Stimulated activated CD4-positive, alpha-beta T cell treated with anti-CD3 and anti-CD28 coated beads, TNF-alpha, amount 100 ng/mL, for 1 hour (primary cell): ENCODE measurements around the gene ZSWIM1.
"Not testable (repeated sequence)": the region's sequence is repeated elsewhere in the genome, so short reads cannot be mapped to it uniquely, and the experiment has no call there.

Experiments
- DNase-seq, 3 donors: peaks; one replicate each; pipeline ENCODE4 v3.0.0-alpha.2; 2020; ENCODE audit warnings: low read depth in 3 of 3, low spot score in 1 of 3

ZSWIM1 gene

DNA sequence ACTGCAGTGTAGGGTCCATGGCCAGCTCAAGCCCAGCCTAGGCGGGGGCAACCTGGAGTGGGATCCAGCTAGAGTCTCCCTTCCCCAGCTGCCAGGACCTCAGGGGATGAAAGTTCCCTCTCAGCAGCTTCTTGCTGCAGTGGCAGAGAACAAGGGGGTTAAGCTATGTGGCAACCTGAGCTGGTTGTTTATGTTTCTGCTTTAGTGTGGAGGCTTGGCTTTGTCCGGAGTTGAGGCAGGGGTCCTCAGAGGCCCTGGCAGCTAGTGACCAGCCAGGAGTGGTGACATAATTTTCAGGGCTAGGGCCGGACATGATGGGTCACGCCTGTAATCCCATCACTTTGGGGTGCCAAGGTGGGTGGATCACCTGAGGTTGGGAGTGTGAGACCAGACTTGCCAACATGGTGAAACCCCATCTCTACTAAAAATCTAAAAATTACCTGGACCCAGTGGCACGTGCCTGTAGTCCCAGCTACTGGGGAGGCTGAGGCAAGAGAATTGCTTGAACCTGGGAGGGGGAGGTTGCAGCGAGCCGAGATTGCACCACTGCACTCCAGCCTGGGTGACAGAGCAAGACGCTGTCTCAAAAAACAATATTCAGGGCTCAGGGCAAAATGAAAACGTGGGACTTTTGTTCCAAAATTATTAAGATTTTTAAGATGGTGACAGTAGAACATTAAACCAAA lies 44.9 kb downstream of the ZSWIM1 start:
- DNase-seq: no peak

DNA sequence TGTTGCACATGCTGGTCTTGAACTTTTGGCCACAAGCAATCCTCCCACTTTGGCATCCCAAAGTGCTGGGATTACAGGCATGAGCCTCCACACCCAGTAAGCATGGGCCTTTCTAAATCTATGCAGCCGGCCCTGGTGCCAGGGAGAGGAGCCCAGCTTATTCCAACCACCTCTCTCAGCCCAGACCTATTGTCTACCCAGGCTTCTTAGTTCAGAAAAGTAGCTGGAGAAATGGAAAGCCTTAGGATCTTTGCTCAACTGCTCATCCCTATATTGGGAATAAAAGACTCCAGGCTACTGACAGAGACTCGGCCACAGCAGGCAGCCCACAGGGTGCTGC lies 45.7 kb downstream of the ZSWIM1 start:
- no peak for DNase-seq

DNA sequence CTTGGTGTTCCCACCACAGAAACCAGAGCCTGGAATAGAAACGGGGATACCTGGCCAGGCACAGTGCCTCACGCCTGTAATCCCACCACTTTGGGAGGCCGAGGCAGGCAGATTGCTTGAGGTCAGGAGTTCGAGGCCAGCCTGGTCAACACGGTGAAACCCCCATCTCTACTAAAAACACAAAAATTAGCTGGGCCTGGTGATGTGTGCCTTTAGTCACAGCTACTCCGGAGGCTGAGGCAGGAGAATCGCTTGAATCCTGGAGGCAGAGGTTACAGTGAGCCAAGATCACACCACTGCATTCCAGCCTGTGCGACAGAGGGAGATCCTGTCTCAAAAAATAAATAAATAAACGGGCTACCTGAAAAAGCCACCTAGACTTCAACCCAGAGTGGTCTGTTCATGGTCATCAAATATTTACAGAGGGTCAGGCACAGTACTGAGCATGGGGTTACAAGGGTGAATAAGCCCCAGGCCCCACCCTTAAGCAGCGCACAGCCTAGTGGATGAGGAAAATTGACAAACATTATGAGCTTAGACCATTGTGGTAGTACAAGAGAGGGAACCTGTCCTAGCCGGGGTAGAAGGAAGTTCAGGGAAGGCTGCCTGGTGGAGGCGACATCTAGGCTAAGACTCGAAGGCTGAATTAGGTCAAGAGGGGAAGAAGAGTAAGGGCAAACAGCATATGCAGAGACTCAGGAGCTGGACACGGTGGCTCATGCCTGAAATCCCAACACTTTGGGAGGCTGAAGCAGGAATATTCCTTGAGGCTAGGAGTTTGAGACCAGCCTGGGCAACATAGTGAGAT lies 46.2 kb downstream of the ZSWIM1 start:
- DNase-seq: no peak

DNA sequence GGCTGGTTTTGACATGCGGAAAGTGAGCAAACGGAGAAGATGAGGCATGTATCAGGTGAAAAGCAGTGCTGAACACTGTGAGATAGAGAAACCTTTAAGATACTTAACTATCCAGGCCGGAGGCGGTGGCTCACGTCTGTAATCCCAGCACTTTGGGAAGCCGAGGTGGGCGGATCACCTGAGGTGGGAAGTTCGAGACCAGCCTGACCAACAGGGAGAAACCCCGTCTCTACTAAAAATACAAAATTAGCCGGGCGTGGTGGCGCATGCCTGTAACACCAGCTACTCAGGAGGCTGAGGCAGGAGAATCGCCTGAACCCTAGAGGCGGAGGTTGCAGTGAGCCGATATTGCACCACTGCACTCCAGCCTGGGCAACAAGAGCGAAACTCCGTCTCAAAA lies 50.7 kb downstream of the ZSWIM1 start:
- DNase-seq: not testable (repeated sequence)

DNA sequence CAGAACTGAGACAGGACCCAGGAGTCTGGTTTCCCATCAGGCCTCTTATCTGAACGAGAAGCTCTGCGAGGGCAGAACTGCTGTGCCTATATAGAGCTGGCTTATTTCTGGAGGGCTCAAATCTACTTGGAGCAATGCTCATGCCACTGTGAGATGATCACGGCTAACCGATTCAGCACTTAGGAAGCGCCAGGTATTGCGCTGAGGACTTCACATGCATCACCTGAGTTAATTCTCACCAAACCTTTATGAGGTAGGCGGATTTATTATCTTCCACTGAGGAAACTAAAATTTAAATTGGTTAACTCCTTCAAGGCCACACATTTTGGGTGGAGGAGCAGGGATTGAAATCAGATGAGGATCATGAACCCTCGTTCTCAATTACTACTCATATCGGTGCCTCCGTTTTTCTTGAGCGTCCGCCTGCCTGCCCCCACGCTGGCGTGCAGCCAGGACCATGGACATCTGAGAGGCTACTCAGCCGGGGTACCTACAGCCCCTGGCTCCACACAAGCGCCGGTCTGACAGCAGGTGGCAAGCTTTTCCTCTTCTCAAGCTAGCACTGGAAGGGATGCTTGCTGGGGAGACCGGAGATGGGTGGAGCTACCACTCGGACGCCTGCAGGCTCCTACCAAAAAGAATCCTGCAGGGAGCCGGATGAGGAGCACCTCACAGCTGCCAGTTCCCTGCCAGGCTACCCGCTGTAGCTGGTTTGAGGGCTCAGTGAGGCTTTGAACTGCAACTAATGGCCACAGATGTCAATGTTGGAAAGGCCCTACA lies 52.4 kb downstream of the ZSWIM1 start:
- DNase-seq: peak; percentile 22

DNA sequence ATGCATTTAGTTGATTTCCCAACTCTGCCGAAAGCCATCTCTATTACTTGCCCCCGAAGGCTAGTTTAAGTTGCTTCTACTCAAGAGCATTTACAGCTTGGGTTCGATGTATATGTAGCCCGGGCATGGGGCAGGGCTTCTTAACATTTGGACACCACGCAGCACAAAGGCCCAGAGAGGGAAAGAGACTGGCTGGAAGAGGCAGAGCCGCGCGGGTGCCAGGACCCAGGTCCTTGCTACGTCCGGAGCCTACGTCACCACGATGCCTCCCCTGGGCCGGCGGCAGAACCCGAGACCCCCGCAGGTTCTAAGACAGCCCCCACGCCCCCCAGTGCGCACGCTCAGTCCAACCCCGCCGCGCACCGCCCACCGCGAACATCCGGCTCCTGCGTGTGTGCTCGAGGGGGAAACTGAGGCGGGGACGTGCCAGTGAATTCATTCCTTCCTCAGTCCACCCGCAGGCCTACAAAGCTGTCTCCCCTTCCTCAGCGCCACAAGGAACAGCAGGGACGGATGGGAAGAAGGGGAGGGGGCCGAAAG lies 53.1 kb downstream of the ZSWIM1 start:
- no peak for DNase-seq
